ENCODE measurements around the gene ZNF732. TPM values are rescaled to one million over a fixed set of nuclear protein-coding genes. Genes with fewer than 3 reads are reported as not detected.

Gene ZNF732
- not detected for polyA plus RNA-seq (2012; ENCODE audit: low read depth, missing spikeins)

GRCh38 chr4:304969-305680 is at the start of gene ZNF732:
TSS of gene ZNF732 (minus strand) at chr4:305474. CDS start at chr4:305310, 164 bp downstream.
- TF ChIP-seq TAF1 (IDR thresholded peaks at IDR 0.05; ENCODE audit: low read depth, low read length), result no peak
- no peak for TF ChIP-seq PAX5 (IDR thresholded peaks at IDR 0.05; ENCODE audit: insufficient read depth, low read length, severe bottlenecking)
- no peak for TF ChIP-seq POLR2A (IDR thresholded peaks at IDR 0.05; ENCODE audit: low read depth, low read length)
- TF ChIP-seq SPI1 (IDR thresholded peaks at IDR 0.05; ENCODE audit: low read depth, low read length), result no peak
- TF ChIP-seq POU2F2 (IDR thresholded peaks at IDR 0.05; ENCODE audit: low read depth, low read length), result no peak
- TF ChIP-seq POLR2AphosphoS5 (IDR thresholded peaks at IDR 0.05; ENCODE audit: low read depth, low read length), result no peak
- FAIRE-seq, result no peak
- no peak for DNase-seq (ENCODE audit: insufficient read length, low spot score)

GRCh38 chr4:340011-340410 is 34.7 kb upstream of the ZNF732 start:
- DNase-seq (ENCODE audit: insufficient read length, low spot score) (no peak), FAIRE-seq (no peak)
- TF ChIP-seq POLR2A (IDR thresholded peaks at IDR 0.05; ENCODE audit: low read depth, low read length) (no peak), PAX5 (IDR thresholded peaks at IDR 0.05; ENCODE audit: insufficient read depth, low read length, severe bottlenecking) (no peak), TAF1 (IDR thresholded peaks at IDR 0.05; ENCODE audit: low read depth, low read length) (no peak), POU2F2 (IDR thresholded peaks at IDR 0.05; ENCODE audit: low read depth, low read length) (no peak), POLR2AphosphoS5 (IDR thresholded peaks at IDR 0.05; ENCODE audit: low read depth, low read length) (no peak), SPI1 (IDR thresholded peaks at IDR 0.05; ENCODE audit: low read depth, low read length) (no peak)

GRCh38 chr4:338759-339097 is 33.5 kb upstream of the ZNF732 start:
- FAIRE-seq (peak; percentile 48), DNase-seq (ENCODE audit: insufficient read length, low spot score) (no peak)
- TF ChIP-seq POU2F2 (IDR thresholded peaks at IDR 0.05; ENCODE audit: low read depth, low read length) (no peak), PAX5 (IDR thresholded peaks at IDR 0.05; ENCODE audit: insufficient read depth, low read length, severe bottlenecking) (no peak), SPI1 (IDR thresholded peaks at IDR 0.05; ENCODE audit: low read depth, low read length) (no peak), POLR2A (IDR thresholded peaks at IDR 0.05; ENCODE audit: low read depth, low read length) (no peak), TAF1 (IDR thresholded peaks at IDR 0.05; ENCODE audit: low read depth, low read length) (no peak), POLR2AphosphoS5 (IDR thresholded peaks at IDR 0.05; ENCODE audit: low read depth, low read length) (no peak; the same call in 1 of the 2 replicates)

- DNase-seq (ENCODE audit: insufficient read length, low spot score) (no peak), FAIRE-seq (peak; percentile 72)
- no peak for TF ChIP-seq TAF1 (IDR thresholded peaks at IDR 0.05; ENCODE audit: low read depth, low read length)
Observed at GRCh38 chr4:337932-338758, 32.9 kb upstream of the ZNF732 start.

GRCh38 chr4:337143-337931 is 32.1 kb upstream of the ZNF732 start, which contains the start of gene ZNF141:
TSS of gene ZNF141 (plus strand) at chr4:337814. CDS start at chr4:337984, 170 bp downstream.
- FAIRE-seq (peak; percentile 99), DNase-seq (ENCODE audit: insufficient read length, low spot score) (peak; percentile 94)
- TF ChIP-seq POLR2AphosphoS5 (IDR thresholded peaks at IDR 0.05; ENCODE audit: low read depth, low read length), result peak; percentile 85
- peak; percentile 59; the same call in 1 of the 2 replicates for TF ChIP-seq POU2F2 (IDR thresholded peaks at IDR 0.05; ENCODE audit: low read depth, low read length)
- TF ChIP-seq SPI1 (IDR thresholded peaks at IDR 0.05; ENCODE audit: low read depth, low read length), result no peak
- peak; percentile 88 for TF ChIP-seq POLR2A (IDR thresholded peaks at IDR 0.05; ENCODE audit: low read depth, low read length)
- peak; percentile 72 for TF ChIP-seq TAF1 (IDR thresholded peaks at IDR 0.05; ENCODE audit: low read depth, low read length)
- no peak for TF ChIP-seq PAX5 (IDR thresholded peaks at IDR 0.05; ENCODE audit: insufficient read depth, low read length, severe bottlenecking)

- no peak for TF ChIP-seq PAX5 (IDR thresholded peaks at IDR 0.05; ENCODE audit: insufficient read depth, low read length, severe bottlenecking)
- TF ChIP-seq POLR2AphosphoS5 (IDR thresholded peaks at IDR 0.05; ENCODE audit: low read depth, low read length), result no peak
- no peak for TF ChIP-seq TAF1 (IDR thresholded peaks at IDR 0.05; ENCODE audit: low read depth, low read length)
- DNase-seq (ENCODE audit: insufficient read length, low spot score), result no peak
- no peak for FAIRE-seq
Observed at GRCh38 chr4:336893-337142, 31.5 kb upstream of the ZNF732 start.

GRCh38 chr4:336099-336892 is 31.0 kb upstream of the ZNF732 start:
- no peak for TF ChIP-seq POLR2AphosphoS5 (IDR thresholded peaks at IDR 0.05; ENCODE audit: low read depth, low read length)
- peak; percentile 74 for FAIRE-seq
- peak; percentile 34 for DNase-seq (ENCODE audit: insufficient read length, low spot score)

GRCh38 chr4:335515-335914 is 30.2 kb upstream of the ZNF732 start:
- DNase-seq (ENCODE audit: insufficient read length, low spot score) (no peak), FAIRE-seq (no peak)
- TF ChIP-seq TAF1 (IDR thresholded peaks at IDR 0.05; ENCODE audit: low read depth, low read length) (no peak), POU2F2 (IDR thresholded peaks at IDR 0.05; ENCODE audit: low read depth, low read length) (no peak), PAX5 (IDR thresholded peaks at IDR 0.05; ENCODE audit: insufficient read depth, low read length, severe bottlenecking) (no peak), SPI1 (IDR thresholded peaks at IDR 0.05; ENCODE audit: low read depth, low read length) (no peak), POLR2A (IDR thresholded peaks at IDR 0.05; ENCODE audit: low read depth, low read length) (no peak), POLR2AphosphoS5 (IDR thresholded peaks at IDR 0.05; ENCODE audit: low read depth, low read length) (no peak)

GRCh38 chr4:328729-329128 is 23.5 kb upstream of the ZNF732 start:
- FAIRE-seq, result no peak
- no peak for DNase-seq (ENCODE audit: insufficient read length, low spot score)
- TF ChIP-seq POLR2AphosphoS5 (IDR thresholded peaks at IDR 0.05; ENCODE audit: low read depth, low read length) (no peak), POU2F2 (IDR thresholded peaks at IDR 0.05; ENCODE audit: low read depth, low read length) (no peak), TAF1 (IDR thresholded peaks at IDR 0.05; ENCODE audit: low read depth, low read length) (no peak), POLR2A (IDR thresholded peaks at IDR 0.05; ENCODE audit: low read depth, low read length) (no peak), SPI1 (IDR thresholded peaks at IDR 0.05; ENCODE audit: low read depth, low read length) (no peak), PAX5 (IDR thresholded peaks at IDR 0.05; ENCODE audit: insufficient read depth, low read length, severe bottlenecking) (no peak)
